ENCODE data around the gene SLC4A3. TPM values are rescaled to one million over a fixed set of nuclear protein-coding genes. Genes with fewer than 3 reads are reported as not detected.

Gene SLC4A3
- total and polyA plus RNA-seq, 2 of the 8 experiments (the other 6 are each of a cell fraction or from before 2014, with no cell fraction given): 4.8 to 7.4 TPM

GRCh38 chr2:219592736-219593135 is 34.7 kb upstream of the SLC4A3 start:
- POLR2A ChIA-PET (ENCODE audit: partially characterized antibody): interaction anchor here (1.8 to 13.4 kb wide), 4 partner anchors 14 to 86 kb away, joined by 3 to 127 read pairs (median 8); partner anchors contain the start of genes INHA and OBSL1
- Histone ChIP-seq H3K4ac (replicated peaks; ENCODE audit: insufficient read length, low read depth, low read length) (no peak overlapping the region), H3K4me2 (ENCODE audit: insufficient read depth in 1 of 2, low read depth in 2 of 2, low read length in 2 of 2) (no peak overlapping the region)
- no peak for TF ChIP-seq EP300 (IDR thresholded peaks at IDR 0.05; ENCODE audit: borderline replicate concordance in 1 of 2, low read depth in 2 of 2, low read length in 2 of 2)
- TF ChIP-seq HDAC2 (IDR thresholded peaks at IDR 0.05; ENCODE audit: borderline replicate concordance in 1 of 2, low read depth in 2 of 2, low read length in 2 of 2): no peak
- TF ChIP-seq BRCA1 (IDR thresholded peaks at IDR 0.05; ENCODE audit: low read depth, low read length): no peak
- TF ChIP-seq E2F6 (IDR thresholded peaks at IDR 0.05): no peak
- no peak for TF ChIP-seq SP1 (IDR thresholded peaks at IDR 0.05; ENCODE audit: low read depth, low read length)
- TF ChIP-seq CREB1 (IDR thresholded peaks at IDR 0.05): no peak
- no peak for TF ChIP-seq POLR2AphosphoS5 (IDR thresholded peaks at IDR 0.05; ENCODE audit: low read depth, low read length)
- no peak for TF ChIP-seq POLR2A (IDR thresholded peaks at IDR 0.05; ENCODE audit: control extremely low read depth in 1 of 2, low read depth in 2 of 2, low read length in 2 of 2)
- TF ChIP-seq KDM4A (IDR thresholded peaks at IDR 0.05; ENCODE audit: low read depth, low read length, severe bottlenecking): no peak
- TF ChIP-seq ZNF274 (IDR thresholded peaks at IDR 0.05; ENCODE audit: borderline replicate concordance, extremely low read depth, low read length): no peak
- TF ChIP-seq TAF1 (IDR thresholded peaks at IDR 0.05; ENCODE audit: low read depth, low read length): no peak
- TF ChIP-seq RNF2 (IDR thresholded peaks at IDR 0.05; ENCODE audit: borderline replicate concordance, low read depth, low read length, missing control alignments, poor library complexity, severe bottlenecking): no peak
- no peak for TF ChIP-seq NRF1 (IDR thresholded peaks at IDR 0.05; ENCODE audit: low read depth, low read length)

More at GRCh38 chr2:219592736-219593135, 34.7 kb upstream of the SLC4A3 start:
- H3K79me2 ChIP-seq (ENCODE audit: control insufficient read depth in 1 of 2, insufficient read depth in 2 of 2, low read length in 2 of 2): no peaks in the 10 kb centered on the region
- H2AK5ac ChIP-seq (ENCODE audit: low read depth, low read length): no peak overlapping the region
- 84% methylated on average over 6 of the region's 6 CpGs; no CpG with 5 or more reads in 1 of the 2 experiments for WGBS, 2 experiments (ENCODE audit: extremely low coverage in 1 of 2, insufficient coverage in 1 of 2, insufficient read length in 1 of 2, insufficient replicate concordance in 2 of 2, low coverage in 1 of 2, low lambda C conversion rate in 2 of 2, missing lambda C conversion rate in 1 of 2)
- no peak overlapping the region for H2BK15ac ChIP-seq (ENCODE audit: low read length)
- no peak overlapping the region for H3K56ac ChIP-seq (replicated peaks; ENCODE audit: insufficient read length, low read depth, low read length)
- H4K5ac ChIP-seq (ENCODE audit: insufficient read length, low read depth, low read length): no peak overlapping the region
- 0 out of 2 replicates have a peak overlapping the region, but pooled peaks have one; percentile 8 for H4K8ac ChIP-seq (ENCODE audit: extremely low read depth, insufficient read depth, low read length)
- H3K23me2 ChIP-seq (ENCODE audit: low read depth, low read length): no peaks in the 10 kb centered on the region
- H4K20me1 ChIP-seq (replicated peaks in 1 of 2; ENCODE audit: control insufficient read depth in 1 of 2, insufficient read depth in 2 of 2, low read length in 2 of 2): no peaks in the 10 kb centered on the region
- H3K27me3 ChIP-seq (replicated peaks in 1 of 4; ENCODE audit: control insufficient read depth in 3 of 4, extremely low read depth in 1 of 4, insufficient read depth in 3 of 4, low read length in 3 of 4): no peaks in the 10 kb centered on the region
- H3K4me1 ChIP-seq (replicated peaks in 1 of 4; ENCODE audit: control insufficient read depth in 3 of 4, insufficient read depth in 4 of 4, low read length in 3 of 4): peaks cover 0 to 7% (median 2%) of the 10 kb centered on the region in 4 experiments; a peak in 4 of 7 replicates
- no peak overlapping the region for H2BK12ac ChIP-seq (ENCODE audit: low read depth, low read length)
- H3K18ac ChIP-seq (ENCODE audit: extremely low read depth, low read length): no peak overlapping the region
- no peak overlapping the region for H3K23ac ChIP-seq (ENCODE audit: insufficient read length)
- no peaks in the 10 kb centered on the region for H3K9me3 ChIP-seq (ENCODE audit: insufficient read depth in 2 of 2, low read depth in 1 of 2, low read length in 1 of 2)
- peak overlapping the region; percentile 6; the same call in 1 of the 2 replicates for H2AFZ ChIP-seq (ENCODE audit: low read length)
- no peak overlapping the region for H3K14ac ChIP-seq (ENCODE audit: insufficient read length)
- H3K36me3 ChIP-seq (ENCODE audit: control insufficient read depth in 2 of 4, insufficient read depth in 4 of 4, low read length in 3 of 4): no peaks in the 10 kb centered on the region
- no peak overlapping the region for H4K91ac ChIP-seq (replicated peaks; ENCODE audit: insufficient read length, low read length)
- no peak overlapping the region for H3K9ac ChIP-seq (replicated peaks in 1 of 4; ENCODE audit: extremely low read depth in 1 of 4, low read depth in 3 of 4, low read length in 3 of 4)
- H3K79me1 ChIP-seq (ENCODE audit: low read depth, low read length): no peaks in the 10 kb centered on the region; the same call in 1 of the 2 replicates
- H2BK20ac ChIP-seq (ENCODE audit: low read length): no peak overlapping the region
- no peak overlapping the region for H2BK120ac ChIP-seq (replicated peaks; ENCODE audit: low read depth, low read length)
- CTCF ChIA-PET (ENCODE audit: partially characterized antibody): interaction anchor here (1.0 to 14.4 kb wide), 6 partner anchors 12 to 79 kb away, joined by 3 to 143 read pairs (median 6); partner anchors contain the start of genes ASIC4 and OBSL1
- no peak overlapping the region for H2BK5ac ChIP-seq (ENCODE audit: low read depth, low read length)
- no peak overlapping the region for H3K4me3 ChIP-seq (ENCODE audit: extremely low read depth in 1 of 4, insufficient read depth in 2 of 4, low read depth in 3 of 4, low read length in 4 of 4)
- DNase-seq (ENCODE audit: low read depth in 1 of 2, low spot score in 2 of 2) (no peak), FAIRE-seq (no peak)
- H3K27ac ChIP-seq (ENCODE audit: low read depth, low read length): no peak overlapping the region
